HEK293T (cell line): ENCODE data around the gene ACSM3.
"Not testable (repeated sequence)": the region's sequence is repeated elsewhere in the genome, so short reads cannot be mapped to it uniquely, and the experiment has no call there.

Experiments used
- CTCF ChIA-PET: fragments of 350-600 bp; formaldehyde crosslinking; extraction: SDS; loops from one replicate; lab custom pipeline; 2021; ENCODE audit warnings: antibody characterized with exemption, inconsistent platforms; lab: Yijun Ruan, JAX
- POLR2A ChIA-PET: fragments of 350-600 bp; formaldehyde crosslinking; extraction: SDS; loops from one replicate; lab custom pipeline; 2020; ENCODE audit warnings: antibody characterized with exemption, inconsistent platforms; lab: Yijun Ruan, JAX
- DNase-seq: peaks from one replicate; pipeline ENCODE4 v3.0.0; 2012; ENCODE audit warnings: mixed read lengths; ENCODE audit errors: extremely low spot score
- ARNT ChIP-seq: fragments of 450-650 bp; IDR thresholded peaks from 2 replicates; pipeline ENCODE4 v1.6.1; 2017; ENCODE audit warnings: mild to moderate bottlenecking
- BHLHE40 ChIP-seq: fragments of 450-650 bp; IDR thresholded peaks from 2 replicates; pipeline ENCODE4 v1.6.1; 2016; ENCODE audit warnings: mild to moderate bottlenecking, moderate library complexity, borderline replicate concordance
- CTBP1 ChIP-seq: fragments of 450-650 bp; IDR thresholded peaks from 2 replicates; pipeline ENCODE4 v1.6.1; 2016; ENCODE audit warnings: borderline replicate concordance
- ELF4 ChIP-seq: fragments of 450-650 bp; IDR thresholded peaks from 2 replicates; pipeline ENCODE4 v1.6.1; 2017; ENCODE audit warnings: antibody characterized with exemption
- FOXA1 ChIP-seq: fragments of 450-650 bp; IDR thresholded peaks from 2 replicates; pipeline ENCODE4 v1.6.1; 2016; ENCODE audit warnings: mild to moderate bottlenecking
- FOXK2 ChIP-seq: fragments of 450-650 bp; IDR thresholded peaks from 2 replicates; pipeline ENCODE4 v1.6.1; 2016; ENCODE audit warnings: mild to moderate bottlenecking
- FOXM1 ChIP-seq: fragments of 450-650 bp; IDR thresholded peaks from 2 replicates; pipeline ENCODE4 v1.6.1; 2017; ENCODE audit warnings: mild to moderate bottlenecking, borderline replicate concordance
- HDGF ChIP-seq: fragments of 450-650 bp; IDR thresholded peaks from 2 replicates; pipeline ENCODE4 v1.6.1; 2017; ENCODE audit warnings: antibody characterized with exemption, borderline replicate concordance
- L3MBTL2 ChIP-seq: fragments of 450-650 bp; conservative IDR thresholded peaks from 2 replicates; pipeline ENCODE4 v1.6.1; 2016; ENCODE audit warnings: mild to moderate bottlenecking
- LEF1 ChIP-seq: fragments of 450-650 bp; IDR thresholded peaks from 2 replicates; pipeline ENCODE4 v1.6.1; 2017; ENCODE audit warnings: mild to moderate bottlenecking, borderline replicate concordance
- NFRKB ChIP-seq: fragments of 450-650 bp; IDR thresholded peaks from 2 replicates; pipeline ENCODE4 v1.6.1; 2016; ENCODE audit warnings: mild to moderate bottlenecking, moderate library complexity
- PKNOX1 ChIP-seq: fragments of 450-650 bp; IDR thresholded peaks from 2 replicates; pipeline ENCODE4 v1.6.1; 2016
- SP1 ChIP-seq: fragments of 450-650 bp; IDR thresholded peaks from 2 replicates; pipeline ENCODE4 v1.6.1; 2017
- SUZ12 ChIP-seq: fragments of 450-650 bp; IDR thresholded peaks from 2 replicates; pipeline ENCODE4 v1.6.1; 2016; ENCODE audit warnings: mild to moderate bottlenecking
- TARDBP ChIP-seq: fragments of 450-650 bp; IDR thresholded peaks from 2 replicates; pipeline ENCODE4 v1.6.1; 2016
- ZNF384 ChIP-seq: fragments of 450-650 bp; IDR thresholded peaks from 2 replicates; pipeline ENCODE4 v1.6.1; 2016

Gene ACSM3

GRCh38 chr16:20749474-20749873, 14.3 kb upstream of the ACSM3 start:
- ChIA-PET CTCF (no interaction called here), POLR2A (no interaction called here)
- no peak for DNase-seq
- no peak for TF ChIP-seq PKNOX1
- TF ChIP-seq FOXK2: no peak
- TF ChIP-seq NFRKB: no peak
- no peak for TF ChIP-seq ARNT
- no peak for TF ChIP-seq L3MBTL2
- no peak for TF ChIP-seq FOXA1
- TF ChIP-seq HDGF: no peak
- TF ChIP-seq LEF1: no peak
- no peak for TF ChIP-seq ELF4

- ChIA-PET CTCF (no interaction called here), POLR2A (interaction anchor here (1.2 kb wide), 1 partner anchor 9 kb away, joined by 4 read pairs; the partner anchor contains the start of gene THUMPD1)
- no peak for TF ChIP-seq TARDBP
- TF ChIP-seq ELF4: no peak
- TF ChIP-seq FOXM1: no peak
- no peak for TF ChIP-seq PKNOX1
- TF ChIP-seq NFRKB: no peak
- TF ChIP-seq HDGF: no peak
- TF ChIP-seq SUZ12: no peak
- no peak for TF ChIP-seq ZNF384
- no peak for DNase-seq
These were observed 13.3 kb upstream of the ACSM3 start for GRCh38 chr16:20750558-20750957.

GRCh38 chr16:20753727-20754126, 10.1 kb upstream of the ACSM3 start:
- ChIA-PET CTCF (no interaction called here), POLR2A (no interaction called here)
- no peak for TF ChIP-seq SP1
- no peak for TF ChIP-seq FOXM1
- DNase-seq: no peak

GRCh38 chr16:20755238-20755637, 8.6 kb upstream of the ACSM3 start:
- TF ChIP-seq SUZ12 (no peak), L3MBTL2 (no peak), TARDBP (no peak), HDGF (no peak), FOXA1 (no peak), NFRKB (no peak), ZNF384 (no peak), LEF1 (no peak), BHLHE40 (no peak), CTBP1 (no peak), SP1 (no peak), ELF4 (no peak)
- POLR2A ChIA-PET: no interaction called here
- CTCF ChIA-PET: no interaction called here
- no peak for DNase-seq

- DNase-seq, POLR2A ChIA-PET, CTCF ChIA-PET: not testable (repeated sequence)
These were observed 8.0 kb upstream of the ACSM3 start for GRCh38 chr16:20755799-20756198.

GRCh38 chr16:20760346-20760745, 3.5 kb upstream of the ACSM3 start:
- TF ChIP-seq FOXK2: no peak
- no peak for TF ChIP-seq ARNT
- no peak for TF ChIP-seq LEF1
- TF ChIP-seq NFRKB: no peak
- POLR2A ChIA-PET: no interaction called here
- CTCF ChIA-PET: no interaction called here
- no peak for DNase-seq

- TF ChIP-seq BHLHE40 (no peak), LEF1 (no peak), PKNOX1 (no peak), FOXK2 (no peak), ZNF384 (no peak), FOXA1 (no peak), L3MBTL2 (no peak), HDGF (no peak), SP1 (no peak), CTBP1 (no peak), TARDBP (no peak), ARNT (no peak), FOXM1 (no peak)
- CTCF ChIA-PET: no interaction called here
- POLR2A ChIA-PET: no interaction called here
- no peak for DNase-seq
These were observed 2.6 kb upstream of the ACSM3 start for GRCh38 chr16:20761175-20761574.
